Loucy (cell line): ENCODE results near the gene RASSF5.

Experiments used
- EZH2phosphoT487 ChIP-seq: fragments of 200-600 bp; IDR thresholded peaks from 2 replicates; pipeline ENCODE4 v1.6.1; 2018; ENCODE audit warnings: antibody characterized with exemption, mild to moderate bottlenecking, moderate library complexity, borderline replicate concordance
- TF ChIP-seq, protein P1 (sequence below): fragments of 200-600 bp; sonication (generic); conservative IDR thresholded peaks from 2 replicates; pipeline ENCODE4 v1.5.1; 2014; ENCODE audit warnings: mild to moderate bottlenecking, antibody characterized with exemption, low read length

DNA sequence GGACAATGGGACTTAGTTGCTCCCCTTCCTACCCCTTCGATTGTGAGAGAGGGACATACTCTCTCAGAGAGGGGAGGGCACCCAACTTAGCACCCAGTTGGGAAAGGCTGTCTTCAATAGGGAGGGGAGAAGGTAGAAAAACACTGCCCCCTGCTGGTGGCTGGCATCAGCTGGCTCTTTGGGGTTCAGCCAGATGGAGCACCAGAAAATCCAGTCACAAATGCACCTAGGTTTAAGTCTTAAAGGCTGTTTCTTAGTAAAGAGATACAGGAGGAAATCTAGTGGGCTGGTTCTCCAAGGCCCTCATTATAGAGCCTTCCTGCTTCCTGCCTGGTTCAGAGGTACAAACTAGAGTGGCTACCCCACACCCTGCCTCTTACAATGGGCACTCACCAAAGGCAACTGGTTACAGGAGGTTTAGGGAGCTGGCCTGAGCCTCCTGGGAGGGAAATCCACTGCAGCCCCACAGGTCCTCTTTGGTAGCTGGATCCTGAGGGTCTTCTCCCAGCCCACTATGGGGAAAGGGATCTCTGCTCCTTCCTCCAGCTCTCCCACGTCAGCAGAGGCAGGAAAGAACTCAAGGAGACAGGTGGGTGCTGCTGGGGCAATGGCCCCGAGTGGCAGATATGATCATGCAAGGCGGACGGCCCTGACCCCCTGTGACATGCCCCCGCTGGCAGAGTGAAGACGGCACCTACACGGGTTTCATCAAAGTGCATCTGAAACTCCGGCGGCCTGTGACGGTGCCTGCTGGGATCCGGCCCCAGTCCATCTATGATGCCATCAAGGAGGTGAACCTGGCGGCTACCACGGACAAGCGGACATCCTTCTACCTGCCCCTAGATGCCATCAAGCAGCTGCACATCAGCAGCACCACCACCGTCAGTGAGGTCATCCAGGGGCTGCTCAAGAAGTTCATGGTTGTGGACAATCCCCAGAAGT, 76.6 kb downstream of the RASSF5 start:
- TF ChIP-seq EZH2phosphoT487 = no peak
- TF ChIP-seq, protein P1, sequence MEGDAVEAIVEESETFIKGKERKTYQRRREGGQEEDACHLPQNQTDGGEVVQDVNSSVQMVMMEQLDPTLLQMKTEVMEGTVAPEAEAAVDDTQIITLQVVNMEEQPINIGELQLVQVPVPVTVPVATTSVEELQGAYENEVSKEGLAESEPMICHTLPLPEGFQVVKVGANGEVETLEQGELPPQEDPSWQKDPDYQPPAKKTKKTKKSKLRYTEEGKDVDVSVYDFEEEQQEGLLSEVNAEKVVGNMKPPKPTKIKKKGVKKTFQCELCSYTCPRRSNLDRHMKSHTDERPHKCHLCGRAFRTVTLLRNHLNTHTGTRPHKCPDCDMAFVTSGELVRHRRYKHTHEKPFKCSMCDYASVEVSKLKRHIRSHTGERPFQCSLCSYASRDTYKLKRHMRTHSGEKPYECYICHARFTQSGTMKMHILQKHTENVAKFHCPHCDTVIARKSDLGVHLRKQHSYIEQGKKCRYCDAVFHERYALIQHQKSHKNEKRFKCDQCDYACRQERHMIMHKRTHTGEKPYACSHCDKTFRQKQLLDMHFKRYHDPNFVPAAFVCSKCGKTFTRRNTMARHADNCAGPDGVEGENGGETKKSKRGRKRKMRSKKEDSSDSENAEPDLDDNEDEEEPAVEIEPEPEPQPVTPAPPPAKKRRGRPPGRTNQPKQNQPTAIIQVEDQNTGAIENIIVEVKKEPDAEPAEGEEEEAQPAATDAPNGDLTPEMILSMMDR = peak; percentile 99
